Stomach (tissue), 9 donors: Measurements from ENCODE around the gene PPM1J. TPM values are rescaled to one million over a fixed set of nuclear protein-coding genes. Genes with fewer than 3 reads are reported as not detected.
A peak's percentile ranks its signal among the peaks of the same experiment; 100 is the strongest.

Experiments
- DNase-seq, 2 donors: peaks; one replicate each; pipeline versions ENCODE4 v3.0.0 to v3.0.0-alpha.2; 2013 to 2019
- H3K27ac ChIP-seq, 5 donors: fragments of 200-600 bp in 4 of 5; sonication (generic) in 4 of 5; one replicate each; pipeline ENCODE4 v1.5.1; 2013 to 2019; ENCODE audit warnings: mild to moderate bottlenecking in 1 of 5, moderate library complexity in 1 of 5
- H3K27me3 ChIP-seq, 3 donors: fragments of 200-600 bp; sonication (generic); one replicate each; pipeline ENCODE4 v1.5.1; 2017 to 2019; ENCODE audit warnings: mixed run types in 1 of 3
- H3K36me3 ChIP-seq, 4 donors: fragments of 200-600 bp; sonication (generic); 1 replicate in 3 of 4; 2 replicates in 1 of 4; pipeline ENCODE4 v1.5.1; 2016 to 2019
- H3K4me1 ChIP-seq, 4 donors: fragments of 200-600 bp; sonication (generic); one replicate each; pipeline ENCODE4 v1.5.1; 2016 to 2019
- H3K4me3 ChIP-seq, 4 donors: fragments of 200-600 bp; sonication (generic) in 3 of 4; one replicate each; pipeline ENCODE4 v1.5.1; 2016 to 2019; ENCODE audit warnings: mild to moderate bottlenecking in 1 of 4
- H3K9me3 ChIP-seq, 4 donors: fragments of 200-600 bp; sonication (generic); one replicate each; pipeline ENCODE4 v1.5.1; 2016 to 2019
- EP300 ChIP-seq: sonication (generic); formaldehyde crosslinking; IDR thresholded peaks from one replicate; pipeline ENCODE4 v1.6.1; 2017; ENCODE audit warnings: antibody characterized with exemption
- POLR2A ChIP-seq, 4 donors: fragments of 450-650 bp; IDR thresholded peaks; one replicate each; pipeline ENCODE4 v1.6.1; 2016; ENCODE audit warnings: antibody characterized with exemption in 4 of 4, control low read depth in 2 of 4, mild to moderate bottlenecking in 1 of 4, moderate library complexity in 1 of 4
- POLR2AphosphoS5 ChIP-seq, 3 donors: sonication (generic); formaldehyde crosslinking; IDR thresholded peaks; one replicate each; pipeline ENCODE4 v1.6.1; 2016; ENCODE audit warnings: antibody characterized with exemption in 3 of 3
- WGBS, 5 donors: extraction: QIAGEN DNeasy Blood & Tissue Kit in 3 of 5; methylation state at CpG; one replicate each; pipeline versions ENCODE4 v1.1.5 to v1.1.7; 2013 to 2018; 5-methylcytosine and 5-hydroxymethylcytosine counted together
- intact Hi-C: fragments of 100-400 bp; cut with DNase I; formaldehyde crosslinking; loops from one replicate; pipeline ENCODE4 v1.15.1; 2023; ENCODE audit warnings: low total_unique reads
- polyA plus RNA-seq, 3 donors: library from polyadenylated mRNA; stranded (reverse); fragments of 200-250 nt; gene quantifications; one replicate each; pipeline ENCODE4 v1.2.3, GENCODE V29; 2013
- total RNA-seq, 5 donors: library from RNA; depleted of rRNA; stranded (reverse); fragments of >200 nt; gene quantifications; one replicate each; pipeline versions ENCODE4 v1.1.0 to v1.2.3, GENCODE V29; 2014 to 2016
- TF ChIP-seq, protein P1 (sequence below), 7 experiments: fragments of 450-650 bp in 4 of 7; fragments of 200-600 bp in 3 of 7; sonication (generic) in 3 of 7; IDR thresholded peaks; one replicate each; pipeline ENCODE4 v1.5.1; 2016 to 2019; ENCODE audit warnings: antibody characterized with exemption in 7 of 7, control low read depth in 2 of 7, mild to moderate bottlenecking in 1 of 7
- donor health status: healthy with polysubstance abuse.
- donor health status: Bipolar disorder and iron deficiency.
- donor health status: healthy.

Gene PPM1J
- total and polyA plus RNA-seq, 8 donors: 0.50 to 4.0 (median 1.1) TPM; not detected in 4

DNA sequence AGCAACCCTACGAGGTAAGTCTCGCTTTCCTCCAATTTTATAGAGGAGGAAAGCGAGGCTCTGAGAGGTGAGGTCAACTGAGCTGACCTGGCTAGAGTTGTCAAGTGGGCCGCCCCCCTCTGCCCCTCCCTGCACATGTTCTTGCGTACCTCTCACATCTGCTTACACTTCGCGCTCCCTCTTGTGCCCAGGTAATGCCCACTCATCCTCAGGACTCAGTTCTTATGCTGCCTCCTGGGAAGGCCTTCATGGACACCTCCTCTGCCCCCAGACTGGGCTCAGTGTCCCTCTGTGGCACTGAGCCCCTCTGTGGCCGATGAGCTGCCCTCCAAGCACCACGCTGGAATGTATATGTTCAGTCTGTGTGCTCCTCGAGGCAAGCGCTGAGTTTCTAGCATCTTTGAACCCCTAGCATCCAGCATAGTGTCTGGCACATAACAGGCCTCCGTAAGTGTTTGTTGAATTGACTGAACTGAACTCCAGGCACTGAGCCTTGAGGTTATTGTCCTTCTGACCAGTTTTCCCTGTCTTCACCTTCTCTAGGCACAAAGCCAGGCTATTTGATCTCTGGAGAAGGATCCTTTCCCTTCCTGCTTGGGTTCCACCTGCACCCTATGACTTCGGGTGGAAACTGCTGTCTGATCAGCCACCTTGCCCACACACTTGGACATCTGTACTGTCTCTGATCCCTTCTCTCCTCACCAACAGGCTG is 27.2 kb downstream of the PPM1J start:
- 89 to 93% (median 90%) methylated on average over 13 of the region's 13 CpGs for WGBS, 5 donors
- H3K4me1 ChIP-seq: peaks cover 0 to 7% (median 3%) of the 10 kb centered on the region in 4 donors
- no peaks in the 10 kb centered on the region for H3K27me3 ChIP-seq
- peaks cover 24 to 53% (median 48%) of the 10 kb centered on the region in 4 donors for H3K36me3 ChIP-seq
- DNase-seq: no peak
- H3K4me3 ChIP-seq: no peak overlapping the region
- TF ChIP-seq, protein P1, sequence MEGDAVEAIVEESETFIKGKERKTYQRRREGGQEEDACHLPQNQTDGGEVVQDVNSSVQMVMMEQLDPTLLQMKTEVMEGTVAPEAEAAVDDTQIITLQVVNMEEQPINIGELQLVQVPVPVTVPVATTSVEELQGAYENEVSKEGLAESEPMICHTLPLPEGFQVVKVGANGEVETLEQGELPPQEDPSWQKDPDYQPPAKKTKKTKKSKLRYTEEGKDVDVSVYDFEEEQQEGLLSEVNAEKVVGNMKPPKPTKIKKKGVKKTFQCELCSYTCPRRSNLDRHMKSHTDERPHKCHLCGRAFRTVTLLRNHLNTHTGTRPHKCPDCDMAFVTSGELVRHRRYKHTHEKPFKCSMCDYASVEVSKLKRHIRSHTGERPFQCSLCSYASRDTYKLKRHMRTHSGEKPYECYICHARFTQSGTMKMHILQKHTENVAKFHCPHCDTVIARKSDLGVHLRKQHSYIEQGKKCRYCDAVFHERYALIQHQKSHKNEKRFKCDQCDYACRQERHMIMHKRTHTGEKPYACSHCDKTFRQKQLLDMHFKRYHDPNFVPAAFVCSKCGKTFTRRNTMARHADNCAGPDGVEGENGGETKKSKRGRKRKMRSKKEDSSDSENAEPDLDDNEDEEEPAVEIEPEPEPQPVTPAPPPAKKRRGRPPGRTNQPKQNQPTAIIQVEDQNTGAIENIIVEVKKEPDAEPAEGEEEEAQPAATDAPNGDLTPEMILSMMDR (IDR thresholded peaks at IDR 0.05): no peak
- TF ChIP-seq POLR2AphosphoS5 (IDR thresholded peaks at IDR 0.05): no peak
- intact Hi-C loops: no loop called here
- H3K27ac ChIP-seq: peak overlapping the region in 2 of 5 donors; percentile 8 to 43
- H3K9me3 ChIP-seq: no peaks in the 10 kb centered on the region

GRCh38 chr1:112687361-112687760 is 27.8 kb downstream of the PPM1J start:
- peaks cover 18 to 47% (median 42%) of the 10 kb centered on the region in 4 donors for H3K36me3 ChIP-seq
- no peaks in the 10 kb centered on the region for H3K27me3 ChIP-seq
- intact Hi-C loops: no loop called here
- TF ChIP-seq POLR2A (IDR thresholded peaks at IDR 0.05): no peak
- 83 to 92% (median 88%) methylated on average over 4 of the region's 4 CpGs for WGBS, 5 donors
- peaks cover 0 to 7% (median 3%) of the 10 kb centered on the region in 4 donors for H3K4me1 ChIP-seq
- no peaks in the 10 kb centered on the region for H3K9me3 ChIP-seq
- H3K27ac ChIP-seq: no peak overlapping the region
- H3K4me3 ChIP-seq: no peak overlapping the region
- no peak for DNase-seq

DNA sequence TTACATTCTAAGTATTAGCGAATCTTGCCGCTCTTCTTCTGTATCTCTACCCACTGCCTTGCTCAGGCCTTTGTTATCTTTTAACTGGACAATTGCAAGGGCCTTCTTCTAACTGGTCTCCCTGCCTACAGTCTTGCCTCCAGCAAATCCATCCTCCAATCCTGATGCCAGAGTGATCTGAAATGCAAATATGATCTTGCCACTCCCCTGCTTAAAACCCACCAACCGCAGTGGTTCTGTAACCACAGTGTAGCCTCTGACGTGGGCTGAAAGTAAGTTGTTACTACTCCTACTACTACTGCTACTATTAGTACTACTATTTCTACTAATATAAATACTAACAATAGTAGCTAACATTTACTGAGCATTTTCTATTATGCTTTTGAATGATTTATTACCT is 28.3 kb downstream of the PPM1J start:
- no peak for TF ChIP-seq POLR2A (IDR thresholded peaks at IDR 0.05)
- TF ChIP-seq, protein P1 (IDR thresholded peaks at IDR 0.05): no peak
- H3K4me1 ChIP-seq: peaks cover 0 to 7% (median 3%) of the 10 kb centered on the region in 4 donors
- no peaks in the 10 kb centered on the region for H3K9me3 ChIP-seq
- 88 to 93% (median 90%) methylated on average over 4 of the region's 4 CpGs for WGBS, 5 donors
- intact Hi-C loops: no loop called here
- H3K27me3 ChIP-seq: no peaks in the 10 kb centered on the region
- H3K4me3 ChIP-seq: no peak overlapping the region
- H3K27ac ChIP-seq: no peak overlapping the region
- no peak for DNase-seq
- H3K36me3 ChIP-seq: peaks cover 15 to 42% (median 37%) of the 10 kb centered on the region in 4 donors

GRCh38 chr1:112686417-112686816 is 28.7 kb downstream of the PPM1J start:
- Histone ChIP-seq H3K4me1 (peaks cover 0 to 7% (median 3%) of the 10 kb centered on the region in 4 donors), H3K4me3 (no peak overlapping the region)
- 55 to 76% (median 73%) methylated on average over 3 of the region's 3 CpGs for WGBS, 5 donors

GRCh38 chr1:112685913-112686312 is 29.2 kb downstream of the PPM1J start:
- WGBS, 5 donors: 82 to 94% (median 89%) methylated on average over 5 of the region's 5 CpGs
- H3K27me3 ChIP-seq: no peaks in the 10 kb centered on the region
- H3K4me3 ChIP-seq: no peak overlapping the region
- TF ChIP-seq POLR2A (IDR thresholded peaks at IDR 0.05) (no peak), POLR2AphosphoS5 (IDR thresholded peaks at IDR 0.05) (no peak), EP300 (no peak)
- TF ChIP-seq, protein P1 (IDR thresholded peaks at IDR 0.05): no peak
- no peak overlapping the region for H3K27ac ChIP-seq
- intact Hi-C loops: no loop called here
- no peaks in the 10 kb centered on the region for H3K9me3 ChIP-seq
- DNase-seq: no peak
- peaks cover 11 to 33% (median 28%) of the 10 kb centered on the region in 4 donors for H3K36me3 ChIP-seq
- H3K4me1 ChIP-seq: peaks cover 0 to 7% (median 3%) of the 10 kb centered on the region in 4 donors

More at GRCh38 chr1:112686417-112686816, 28.7 kb downstream of the PPM1J start:
- TF ChIP-seq POLR2A (IDR thresholded peaks at IDR 0.05): no peak
- TF ChIP-seq, protein P1 (IDR thresholded peaks at IDR 0.05): no peak
- no peak for TF ChIP-seq EP300
- no peak for TF ChIP-seq POLR2AphosphoS5 (IDR thresholded peaks at IDR 0.05)
- intact Hi-C loops: no loop called here
- no peak for DNase-seq
- Histone ChIP-seq H3K27me3 (no peaks in the 10 kb centered on the region), H3K36me3 (peaks cover 15 to 38% (median 33%) of the 10 kb centered on the region in 4 donors), H3K27ac (no peak overlapping the region), H3K9me3 (no peaks in the 10 kb centered on the region)
